K562 (cell line): ENCODE measurements around the gene FTH1. TPM values are rescaled to one million over a fixed set of nuclear protein-coding genes. Genes with fewer than 3 reads are reported as not detected.

ENCODE experiments used
- ATAC-seq: fragments of 200-7000 bp; cut with Tn5 transposase; 3 replicates; pipeline ENCODE4 v1.9.1; 2020; ENCODE audit warnings: moderate library complexity
- BruUV-seq: library from RNA; stranded (reverse); fragments of 400-500 nt; replicated peaks from 2 replicates; lab custom pipeline; 2021; lab: Mats Ljungman, UMichigan
- CTCF ChIA-PET: fragments of 300-600 bp; formaldehyde crosslinking; extraction: SDS; loops from one replicate; lab custom pipeline; 2021; ENCODE audit warnings: low intra/inter-chr PET ratio; lab: Yijun Ruan, JAX
- POLR2A ChIA-PET: fragments of 300-600, 350-650 bp; sonication (Branson Sonifier 250); formaldehyde crosslinking; extraction: SDS; loops from one replicate; lab custom pipeline; 2021; ENCODE audit warnings: antibody characterized with exemption, inconsistent platforms; lab: Yijun Ruan, JAX
- DNase-seq, 4 experiments: peaks; one replicate each; pipeline versions ENCODE4 v3.0.0 to v3.0.0-alpha.2; 2011 to 2018; ENCODE audit warnings: low spot score in 3 of 4, mixed read lengths in 3 of 4; ENCODE audit errors: extremely low read depth in 1 of 4
- FAIRE-seq: peaks from 2 replicates; lab custom pipeline; 2011; peaks lifted over from hg19 to GRCh38; lab: Jason Lieb, UNC
- H2AFZ ChIP-seq: 2 replicates; pipeline ENCODE4 v1.6.0; 2011; ENCODE audit warnings: low read depth, low read length, control low read depth, inconsistent platforms
- H3K27ac ChIP-seq: fragments of 200-600 bp; 3 replicates; pipeline ENCODE4 v1.8.0; 2011; ENCODE audit warnings: low read depth, mild to moderate bottlenecking, control low read depth, inconsistent platforms, low read length, moderate library complexity, mixed read lengths; ENCODE audit errors: extremely low read depth
- H3K27me3 ChIP-seq, 2 experiments: fragments of 300-600 bp in 1 of 2; 2 replicates in 1 of 2; 3 replicates in 1 of 2; pipeline versions ENCODE4 v1.6.0 to v1.8.0; 2011; ENCODE audit warnings: inconsistent platforms in 2 of 2, low read length in 2 of 2, mild to moderate bottlenecking in 1 of 2, mixed read lengths in 1 of 2, moderate library complexity in 1 of 2; ENCODE audit not compliant: control insufficient read depth in 2 of 2, insufficient read depth in 2 of 2
- H3K36me3 ChIP-seq: fragments of 300-600 bp; 3 replicates; pipeline ENCODE4 v1.8.0; 2011; ENCODE audit warnings: mild to moderate bottlenecking, low read length, inconsistent platforms; ENCODE audit not compliant: control insufficient read depth, insufficient read depth
- H3K4me1 ChIP-seq, 2 experiments: fragments of 200-600 bp in 1 of 2; replicated peaks in 1 of 2; 2 replicates in 1 of 2; 3 replicates in 1 of 2; pipeline versions ENCODE4 v1.5.1 to v1.8.0; 2011; ENCODE audit warnings: inconsistent platforms in 2 of 2, low read length in 2 of 2, mild to moderate bottlenecking in 1 of 2, mixed read lengths in 1 of 2, moderate library complexity in 1 of 2; ENCODE audit not compliant: control insufficient read depth in 2 of 2, insufficient read depth in 2 of 2
- H3K4me2 ChIP-seq: 2 replicates; pipeline ENCODE4 v1.6.1; 2011; ENCODE audit warnings: low read length, control low read depth, inconsistent platforms, mixed read lengths; ENCODE audit not compliant: insufficient read depth
- H3K4me3 ChIP-seq: fragments of 200-600 bp; sonication (generic), shearing (Covaris generic); 2 replicates; pipeline ENCODE4 v1.5.1; 2016; ENCODE audit warnings: control low read depth, inconsistent platforms
- H3K79me2 ChIP-seq: fragments of 200-600 bp; 3 replicates; pipeline ENCODE4 v1.8.0; 2011; ENCODE audit warnings: low read length, inconsistent platforms; ENCODE audit not compliant: control insufficient read depth, insufficient read depth
- H3K9ac ChIP-seq, 2 experiments: 2 replicates each; pipeline versions ENCODE4 v1.6.0 to v1.6.1; 2011; ENCODE audit warnings: low read depth in 2 of 2, low read length in 2 of 2, control low read depth in 1 of 2, inconsistent platforms in 1 of 2, mild to moderate bottlenecking in 1 of 2, mixed read lengths in 1 of 2; ENCODE audit not compliant: insufficient read depth in 1 of 2
- H3K9me1 ChIP-seq: one replicate; pipeline ENCODE4 v1.6.0; 2011; ENCODE audit warnings: inconsistent platforms, mild to moderate bottlenecking, low read length, moderate library complexity; ENCODE audit not compliant: control insufficient read depth, insufficient read depth
- H3K9me3 ChIP-seq: replicated peaks from 2 replicates; pipeline ENCODE4 v1.5.1; 2011; ENCODE audit warnings: low read depth, low read length, inconsistent platforms; ENCODE audit not compliant: control insufficient read depth, insufficient read depth
- H4K20me1 ChIP-seq: replicated peaks from 2 replicates; pipeline ENCODE4 v1.6.1; 2011; ENCODE audit warnings: low read length, inconsistent platforms, mixed read lengths; ENCODE audit not compliant: control insufficient read depth, insufficient read depth
- CBFA2T2 ChIP-seq: fragments of 450-650 bp; conservative IDR thresholded peaks from 2 replicates; pipeline ENCODE4 v1.6.1; 2017; ENCODE audit warnings: mild to moderate bottlenecking
- CEBPG ChIP-seq, 3 experiments: fragments of 200-800 bp in 1 of 3; sonication (Bioruptor generic) in 1 of 3; sonication (generic) in 1 of 3; formaldehyde crosslinking in 1 of 3; IDR thresholded peaks in 2 of 3; conservative IDR thresholded peaks in 1 of 3; 2 replicates each; pipeline versions ENCODE4 v1.6.1 to v1.8.0; 2016 to 2022; ENCODE audit warnings: missing compliant biosample characterization in 2 of 3, missing genetic modification characterization in 2 of 3, mild to moderate bottlenecking in 1 of 3, missing genetic modification reagents in 1 of 3
- EGR1 ChIP-seq: fragments of 450-650 bp; conservative IDR thresholded peaks from 2 replicates; pipeline ENCODE4 v1.6.1; 2017; ENCODE audit warnings: mild to moderate bottlenecking
- IRF9 ChIP-seq: fragments of 450-650 bp; IDR thresholded peaks from 2 replicates; pipeline ENCODE4 v1.6.1; 2016; ENCODE audit warnings: missing biosample characterization, missing genetic modification characterization
- NBN ChIP-seq: fragments of 450-650 bp; IDR thresholded peaks from 2 replicates; pipeline ENCODE4 v1.6.1; 2016; ENCODE audit warnings: low read depth, mild to moderate bottlenecking
- NCOA6 ChIP-seq: fragments of 450-650 bp; IDR thresholded peaks from 2 replicates; pipeline ENCODE4 v1.6.1; 2017; ENCODE audit warnings: mild to moderate bottlenecking
- WGBS: fragments of 100-300 bp; shearing (Covaris generic); methylation state at CpG from one replicate; pipeline ENCODE4 v1.1.6; 2016; ENCODE audit warnings: low coverage, mixed read lengths; ENCODE audit not compliant: insufficient coverage; ENCODE audit errors: missing lambda C conversion rate; 5-methylcytosine and 5-hydroxymethylcytosine counted together
- in situ Hi-C: fragments of 300-500 bp; cut with MboI; formaldehyde crosslinking; loops from 4 replicates; pipeline ENCODE4 v1.15.0; 2018; ENCODE audit warnings: inconsistent platforms, mixed read lengths
- intact Hi-C: fragments of 100-400 bp; cut with micrococcal nuclease; formaldehyde crosslinking; loops from 2 replicates; pipeline ENCODE4 v1.14.2; 2022
- polyA plus RNA-seq, 8 experiments: library from polyadenylated mRNA; depleted of rRNA in 4 of 8; stranded (reverse) in 5 of 8; unstranded in 3 of 8; fragments of >200 nt; fragmentation: Nextera tagmentation in 2 of 8; fragmentation: Illumina TruSeq in 1 of 8; extraction: Ambion mirVana in 2 of 8; extraction: Trizol in 1 of 8; gene quantifications; 2 replicates each; pipeline versions ENCODE4 v1.2.1 to v1.2.3, GENCODE V29; 2011 to 2014; ENCODE audit warnings: inconsistent platforms in 1 of 8, missing spikeins in 1 of 8
- total RNA-seq, 7 experiments: library from RNA; depleted of rRNA in 6 of 7; stranded (reverse); fragments of >200 nt in 6 of 7; fragmentation: Illumina TruSeq in 2 of 7; extraction: Trizol in 2 of 7; gene quantifications; 2 replicates each; pipeline versions ENCODE4 v1.2.1 to v1.2.3, GENCODE V29; 2011 to 2021; ENCODE audit warnings: low replicate concordance in 1 of 7
- TF ChIP-seq, protein P1 (sequence below): fragments of 250-450 bp; sonication (Bioruptor Pico); IDR thresholded peaks from 2 replicates; pipeline ENCODE4 v1.4.0; 2020; ENCODE audit warnings: mild to moderate bottlenecking, moderate library complexity
- TF ChIP-seq, protein P2 (sequence below): sonication (generic); formaldehyde crosslinking; IDR thresholded peaks from 2 replicates; pipeline ENCODE4 v1.9.0; 2022; ENCODE audit warnings: mild to moderate bottlenecking, missing genetic modification reagents

Gene FTH1
- total and polyA plus RNA-seq, 9 of the 15 experiments (the other 6 are each of a cell fraction or from before 2014, with no cell fraction given): 370 to 3,146 (median 802) TPM

- intact Hi-C loops (no loop called here), in situ Hi-C loops (no loop called here)
- no TSS peak for BruUV-seq
- Histone ChIP-seq H3K36me3 (no peaks in the 10 kb centered on the region), H3K4me1 (peaks cover 23 to 30% of the 10 kb centered on the region in 2 experiments), H3K4me2 (no peak overlapping the region), H4K20me1 (no peaks in the 10 kb centered on the region), H3K79me2 (peaks cover 13% of the 10 kb centered on the region; the same call in 2 of the 3 replicates), H3K9me1 (no peaks in the 10 kb centered on the region), H2AFZ (no peak overlapping the region), H3K27ac (no peak overlapping the region), H3K9ac (no peak overlapping the region), H3K4me3 (no peak overlapping the region), H3K27me3 (no peaks in the 10 kb centered on the region), H3K9me3 (no peaks in the 10 kb centered on the region)
- TF ChIP-seq CEBPG (CRISPR knock-in tag; IDR thresholded peaks at IDR 0.05) (no peak), CEBPG (tag; conservative IDR thresholded peaks at IDR 0.05 in 1 of 2, IDR thresholded peaks at IDR 0.05 in 1 of 2) (no peak), NBN (no peak), IRF9 (tag) (no peak), CBFA2T2 (no peak), EGR1 (no peak), NCOA6 (no peak)
- TF ChIP-seq, protein P1, sequence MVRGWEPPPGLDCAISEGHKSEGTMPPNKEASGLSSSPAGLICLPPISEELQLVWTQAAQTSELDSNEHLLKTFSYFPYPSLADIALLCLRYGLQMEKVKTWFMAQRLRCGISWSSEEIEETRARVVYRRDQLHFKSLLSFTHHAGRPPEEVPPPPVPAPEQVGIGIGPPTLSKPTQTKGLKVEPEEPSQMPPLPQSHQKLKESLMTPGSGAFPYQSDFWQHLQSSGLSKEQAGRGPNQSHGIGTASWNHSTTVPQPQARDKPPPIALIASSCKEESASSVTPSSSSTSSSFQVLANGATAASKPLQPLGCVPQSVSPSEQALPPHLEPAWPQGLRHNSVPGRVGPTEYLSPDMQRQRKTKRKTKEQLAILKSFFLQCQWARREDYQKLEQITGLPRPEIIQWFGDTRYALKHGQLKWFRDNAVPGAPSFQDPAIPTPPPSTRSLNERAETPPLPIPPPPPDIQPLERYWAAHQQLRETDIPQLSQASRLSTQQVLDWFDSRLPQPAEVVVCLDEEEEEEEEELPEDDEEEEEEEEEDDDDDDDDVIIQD (CRISPR knock-in tag): no peak
- TF ChIP-seq, protein P2, sequence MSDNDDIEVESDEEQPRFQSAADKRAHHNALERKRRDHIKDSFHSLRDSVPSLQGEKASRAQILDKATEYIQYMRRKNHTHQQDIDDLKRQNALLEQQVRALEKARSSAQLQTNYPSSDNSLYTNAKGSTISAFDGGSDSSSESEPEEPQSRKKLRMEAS: no peak
- ChIA-PET CTCF (no interaction called here), POLR2A (interaction anchor here (0.7 to 5.6 kb wide), 5 partner anchors 9 to 391 kb away, joined by 3 to 65 read pairs (median 6); partner anchors contain the start of gene FTH1)
- no peak for DNase-seq
- ATAC-seq: no peak
- FAIRE-seq: no peak
- 67% methylated on average over 8 of the region's 8 CpGs for WGBS
Observed at GRCh38 chr11:61976420-61976800, 9.0 kb upstream of the FTH1 start.
